NCI-H2171 treated with DMSO at 0.1 percent for 48 hours (cell line): ENCODE results near the gene GABARAP.

Source experiments
- DNase-seq: peaks from one replicate; lab custom pipeline; 2025; lab: John Stamatoyannopoulos, UW

Gene GABARAP

DNA sequence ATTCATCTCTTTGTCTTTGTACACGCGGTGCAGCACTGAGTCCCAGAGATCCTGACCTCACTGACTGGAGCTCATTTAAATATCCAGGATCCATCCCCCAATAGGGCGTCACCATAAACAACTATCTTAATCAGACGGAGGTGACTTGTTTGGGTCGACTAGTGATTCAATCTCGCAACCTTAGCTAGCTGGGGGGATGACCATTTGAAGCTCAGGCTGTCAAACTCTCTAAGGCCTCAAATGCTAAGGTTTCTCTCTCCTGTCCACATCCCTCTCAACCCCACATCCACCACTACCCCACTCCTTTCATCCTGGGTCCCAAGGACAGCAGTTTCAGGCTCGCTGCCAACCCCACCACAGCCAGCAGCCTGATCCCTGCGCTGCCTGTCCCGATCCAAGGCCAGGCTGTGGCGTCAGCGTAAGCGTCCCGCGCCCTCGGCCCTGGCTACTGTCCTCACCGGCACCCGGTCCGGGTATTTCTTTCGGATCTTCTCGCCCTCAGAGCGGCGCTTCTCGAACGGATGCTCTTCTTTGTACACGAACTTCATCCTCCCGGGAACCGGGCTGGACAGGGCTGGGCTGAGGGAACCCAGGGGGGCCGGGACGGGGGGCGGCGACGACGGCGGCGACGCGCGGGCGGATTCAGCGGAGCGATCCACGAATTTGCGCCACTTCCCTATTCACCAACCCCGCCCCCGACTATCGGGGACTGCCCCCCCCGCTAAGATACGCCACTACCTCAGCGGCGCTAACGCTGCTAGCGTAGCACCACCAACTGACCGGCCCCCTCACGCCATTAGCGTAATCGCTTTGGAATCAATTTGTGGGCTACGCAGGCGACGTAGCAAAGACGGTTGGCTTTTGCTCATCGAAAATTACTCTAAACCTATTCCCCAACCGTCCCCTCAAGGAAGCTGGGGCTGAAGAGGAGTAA, at the start of gene GABARAP:
Gene GABARAP, minus strand, starts transcription at position 667 of the 934 bp plus-strand sequence. Its CDS starts 119 bp downstream, at position 548.
- peak; percentile 83 for DNase-seq

DNA sequence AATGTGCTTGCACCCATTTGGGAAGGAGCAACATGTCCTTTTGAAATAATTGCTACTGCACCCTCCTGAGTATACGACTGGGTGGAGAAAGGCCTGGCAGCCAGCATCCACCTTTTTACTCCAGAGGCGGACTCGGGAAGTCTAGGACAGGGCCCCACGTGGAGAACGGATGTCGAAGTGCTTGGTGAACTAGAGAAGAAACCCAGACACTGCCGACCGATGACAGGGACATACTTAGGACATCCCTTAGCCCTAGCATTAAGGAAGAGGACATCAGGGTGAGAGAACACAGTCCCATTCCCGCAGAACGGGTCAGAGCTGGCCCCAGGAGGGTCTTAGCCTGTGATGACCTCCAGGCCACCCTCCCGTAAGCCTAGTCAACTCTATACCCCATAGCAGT, 48.4 kb upstream of the GABARAP start:
- no peak for DNase-seq

DNA sequence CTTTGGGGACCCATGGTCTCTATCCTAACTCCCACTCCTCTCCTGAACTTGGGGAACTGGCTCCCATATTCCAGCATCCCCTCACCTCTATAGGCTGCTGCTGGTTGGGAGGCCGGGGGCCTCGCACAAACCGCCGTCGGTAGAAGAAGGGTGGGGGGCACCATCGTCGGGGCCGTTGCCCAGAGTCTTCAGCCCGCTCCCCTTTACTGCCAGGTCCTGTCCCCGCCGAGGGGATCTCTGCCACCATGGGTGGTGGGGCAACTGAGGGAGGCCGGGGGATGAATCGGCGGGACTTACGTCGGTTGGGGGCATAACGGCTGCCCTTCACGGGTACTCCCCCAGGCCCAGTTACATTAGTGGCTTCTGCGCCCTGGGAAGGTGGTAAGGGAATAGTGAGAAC, 47.9 kb upstream of the GABARAP start:
- DNase-seq: no peak

DNA sequence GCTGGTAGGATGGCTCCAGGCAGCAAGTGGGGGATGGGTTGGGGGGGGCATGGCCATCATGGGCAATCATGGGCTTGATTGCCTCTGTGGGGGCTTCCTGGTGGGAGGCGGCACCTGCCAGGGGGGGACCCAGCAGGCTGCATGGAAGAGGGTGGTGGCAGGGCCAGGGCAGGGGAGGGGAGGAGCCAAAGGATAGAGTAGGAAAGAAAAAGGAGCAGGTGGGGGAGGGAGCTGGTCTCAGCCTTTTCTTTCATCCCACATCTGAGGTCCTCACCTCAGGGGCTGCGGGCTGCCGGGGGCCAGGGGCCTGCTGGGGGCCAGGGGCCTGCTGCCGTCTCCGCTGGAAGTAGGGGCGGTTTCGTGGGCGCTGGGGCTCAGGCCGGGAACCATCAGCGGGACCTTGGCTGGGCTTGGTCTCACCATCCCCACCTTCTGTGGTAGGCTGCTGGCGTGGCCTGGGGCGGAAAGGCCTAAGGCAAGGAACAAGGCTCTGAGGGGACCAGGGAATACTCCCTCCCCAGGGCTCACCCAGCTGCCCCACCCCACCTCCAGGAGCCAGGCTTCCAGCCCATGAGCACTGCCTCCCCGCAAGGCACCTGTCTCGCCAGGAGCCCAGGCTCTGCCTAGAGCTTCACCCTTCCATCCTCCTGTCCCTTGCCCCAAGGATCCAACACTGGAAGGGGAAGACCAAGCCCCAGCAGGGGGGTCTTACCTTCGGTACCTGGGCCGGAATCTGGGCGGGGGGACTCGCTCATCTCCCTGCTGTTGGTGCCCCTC, 47.2 kb upstream of the GABARAP start:
- no peak for DNase-seq

DNA sequence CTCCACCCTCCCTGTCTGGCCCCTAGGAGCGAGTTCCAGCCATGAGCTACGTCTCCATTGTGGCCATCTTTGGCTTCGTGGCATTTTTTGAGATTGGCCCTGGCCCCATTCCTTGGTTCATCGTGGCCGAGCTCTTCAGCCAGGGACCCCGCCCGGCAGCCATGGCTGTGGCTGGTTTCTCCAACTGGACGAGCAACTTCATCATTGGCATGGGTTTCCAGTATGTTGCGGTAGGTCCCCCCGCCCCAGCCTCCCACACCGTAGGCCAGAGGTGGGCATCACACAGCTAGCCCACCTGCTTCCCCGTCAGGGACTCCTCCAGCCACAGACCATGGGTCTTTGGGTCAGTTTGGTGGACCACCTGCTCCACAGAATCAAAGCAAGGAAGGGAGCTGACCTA, 43.4 kb upstream of the GABARAP start:
- DNase-seq: no peak

DNA sequence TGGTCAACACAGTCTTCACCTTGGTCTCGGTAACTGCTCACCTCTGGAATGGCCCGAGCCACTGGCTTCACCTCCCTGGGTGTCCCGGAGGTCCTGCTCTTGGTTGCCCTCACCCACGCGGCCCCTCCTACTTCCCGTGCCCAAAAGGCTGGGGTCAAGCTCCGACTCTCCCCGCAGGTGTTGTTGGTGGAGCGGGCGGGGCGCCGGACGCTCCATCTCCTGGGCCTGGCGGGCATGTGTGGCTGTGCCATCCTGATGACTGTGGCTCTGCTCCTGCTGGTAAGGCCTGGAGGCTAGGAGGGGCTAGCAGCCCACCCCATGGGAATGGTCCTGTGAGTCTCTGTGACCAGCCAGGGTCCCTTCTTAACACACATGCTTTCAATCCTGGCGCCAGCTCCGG, 42.7 kb upstream of the GABARAP start:
- DNase-seq: no peak

DNA sequence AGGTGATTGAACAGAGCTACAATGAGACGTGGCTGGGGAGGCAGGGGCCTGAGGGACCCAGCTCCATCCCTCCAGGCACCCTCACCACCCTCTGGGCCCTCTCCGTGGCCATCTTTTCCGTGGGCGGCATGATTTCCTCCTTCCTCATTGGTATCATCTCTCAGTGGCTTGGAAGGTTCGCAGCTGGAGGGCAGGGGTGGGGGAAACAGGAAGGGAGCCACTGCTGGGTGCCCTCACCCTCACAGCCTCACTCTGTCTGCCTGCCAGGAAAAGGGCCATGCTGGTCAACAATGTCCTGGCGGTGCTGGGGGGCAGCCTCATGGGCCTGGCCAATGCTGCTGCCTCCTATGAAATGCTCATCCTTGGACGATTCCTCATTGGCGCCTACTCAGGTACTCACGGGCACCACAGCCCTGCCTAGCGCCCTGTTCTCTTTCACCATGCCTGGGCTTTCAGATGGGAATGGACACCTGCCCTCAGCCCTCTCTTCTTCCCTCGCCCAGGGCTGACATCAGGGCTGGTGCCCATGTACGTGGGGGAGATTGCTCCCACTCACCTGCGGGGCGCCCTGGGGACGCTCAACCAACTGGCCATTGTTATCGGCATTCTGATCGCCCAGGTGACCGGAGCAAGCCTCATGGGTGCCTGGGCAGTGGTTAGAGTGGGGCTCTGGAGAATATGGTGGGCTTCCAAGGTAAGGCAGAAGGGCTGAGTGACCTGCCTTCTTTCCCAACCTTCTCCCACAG, 41.4 kb upstream of the GABARAP start:
- no peak for DNase-seq

DNA sequence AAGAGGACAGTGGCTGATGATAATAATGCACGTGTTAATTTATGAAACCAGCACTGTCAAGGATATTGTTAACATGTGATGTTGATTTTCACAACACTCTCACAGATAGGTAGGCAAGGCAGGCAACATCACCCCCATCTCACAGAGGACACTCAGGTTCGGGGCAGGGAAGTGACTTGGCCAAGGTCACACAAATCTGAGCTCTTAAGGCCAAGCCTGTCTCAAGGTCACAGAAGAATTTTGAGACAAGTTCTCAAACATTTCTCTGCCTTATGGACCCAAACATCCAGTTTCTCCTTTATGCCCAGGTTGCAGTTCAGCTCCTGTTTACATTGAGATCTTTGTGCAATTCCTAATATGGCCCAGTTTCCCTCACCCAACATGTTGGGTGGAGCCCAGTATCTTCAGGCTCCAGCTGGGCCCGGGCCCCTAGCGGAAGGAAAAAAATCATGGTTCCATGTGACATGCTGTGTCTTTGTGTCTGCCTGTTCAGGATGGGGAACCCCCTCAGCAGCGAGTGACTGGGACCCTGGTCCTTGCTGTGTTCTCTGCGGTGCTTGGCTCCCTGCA, 40.6 kb upstream of the GABARAP start:
- DNase-seq: no peak

DNA sequence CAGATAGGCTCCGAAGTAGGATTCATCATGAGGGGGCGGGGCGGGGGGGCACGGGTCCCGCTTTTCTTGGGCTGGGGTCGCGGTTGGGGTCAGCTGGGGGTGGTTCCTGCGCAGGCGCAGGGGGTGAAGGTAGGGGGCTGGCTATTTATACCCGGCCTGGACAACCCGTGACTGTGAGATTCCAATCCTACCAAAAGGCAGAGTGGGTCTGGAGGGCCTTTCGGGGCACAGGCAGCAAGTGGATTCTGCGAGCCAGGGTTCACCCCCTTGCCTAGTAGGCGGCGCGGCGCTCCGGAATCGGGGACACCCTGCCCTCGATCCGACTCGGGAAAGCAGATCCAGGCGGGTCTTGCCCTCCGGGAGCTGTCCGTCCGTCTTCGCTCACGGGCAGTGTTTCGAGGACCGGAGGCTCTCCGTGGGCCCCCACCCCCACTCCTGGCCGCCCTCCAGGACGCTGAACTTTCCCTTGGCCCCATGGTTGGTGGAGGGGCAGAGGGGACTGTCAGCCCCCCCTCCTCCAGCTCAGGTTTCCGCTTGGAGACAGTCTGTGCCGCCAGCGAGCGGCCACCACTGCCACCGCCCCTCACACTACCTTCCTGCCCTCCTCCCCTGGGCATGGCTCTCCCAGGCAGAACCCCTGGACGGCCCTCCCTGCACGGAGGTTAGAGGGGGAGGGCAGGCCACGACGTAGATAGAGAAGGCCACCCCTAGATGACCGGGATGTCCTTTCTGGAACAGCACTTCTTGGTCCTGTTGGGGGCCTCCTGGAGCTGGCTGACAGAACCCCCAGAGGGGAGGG, 39.9 kb upstream of the GABARAP start:
- no peak for DNase-seq

DNA sequence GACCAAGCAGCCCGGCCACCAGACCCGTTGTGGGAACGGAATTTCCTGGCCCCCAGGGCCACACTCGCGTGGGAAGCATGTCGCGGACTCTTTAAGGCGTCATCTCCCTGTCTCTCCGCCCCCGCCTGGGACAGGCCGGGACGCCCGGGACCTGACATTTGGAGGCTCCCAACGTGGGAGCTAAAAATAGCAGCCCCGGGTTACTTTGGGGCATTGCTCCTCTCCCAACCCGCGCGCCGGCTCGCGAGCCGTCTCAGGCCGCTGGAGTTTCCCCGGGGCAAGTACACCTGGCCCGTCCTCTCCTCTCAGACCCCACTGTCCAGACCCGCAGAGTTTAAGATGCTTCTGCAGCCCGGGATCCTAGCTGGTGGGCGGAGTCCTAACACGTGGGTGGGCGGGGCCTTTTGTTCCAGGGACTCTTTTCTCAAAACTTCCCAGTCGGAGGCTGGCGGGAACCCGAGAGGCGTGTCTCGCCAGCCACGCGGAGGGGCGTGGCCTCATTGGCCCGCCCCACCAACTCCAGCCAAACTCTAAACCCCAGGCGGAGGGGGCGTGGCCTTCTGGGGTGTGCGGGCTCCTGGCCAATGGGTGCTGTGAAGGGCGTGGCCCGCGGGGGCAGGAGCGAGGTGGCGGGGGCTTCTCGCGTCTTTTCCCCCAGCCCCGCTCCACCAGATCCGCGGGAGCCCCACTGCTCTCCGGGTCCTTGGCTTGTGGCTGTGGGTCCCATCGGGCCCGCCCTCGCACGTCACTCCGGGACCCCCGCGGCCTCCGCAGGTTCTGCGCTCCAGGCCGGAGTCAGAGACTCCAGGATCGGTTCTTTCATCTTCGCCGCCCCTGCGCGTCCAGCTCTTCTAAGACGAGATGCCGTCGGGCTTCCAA, 39.1 kb upstream of the GABARAP start, which contains the start of gene SLC2A4:
Gene SLC2A4, plus strand, starts transcription at position 645 of the 879 bp plus-strand sequence. Its CDS starts 217 bp downstream, at position 862.
- DNase-seq: peak; percentile 95

DNA sequence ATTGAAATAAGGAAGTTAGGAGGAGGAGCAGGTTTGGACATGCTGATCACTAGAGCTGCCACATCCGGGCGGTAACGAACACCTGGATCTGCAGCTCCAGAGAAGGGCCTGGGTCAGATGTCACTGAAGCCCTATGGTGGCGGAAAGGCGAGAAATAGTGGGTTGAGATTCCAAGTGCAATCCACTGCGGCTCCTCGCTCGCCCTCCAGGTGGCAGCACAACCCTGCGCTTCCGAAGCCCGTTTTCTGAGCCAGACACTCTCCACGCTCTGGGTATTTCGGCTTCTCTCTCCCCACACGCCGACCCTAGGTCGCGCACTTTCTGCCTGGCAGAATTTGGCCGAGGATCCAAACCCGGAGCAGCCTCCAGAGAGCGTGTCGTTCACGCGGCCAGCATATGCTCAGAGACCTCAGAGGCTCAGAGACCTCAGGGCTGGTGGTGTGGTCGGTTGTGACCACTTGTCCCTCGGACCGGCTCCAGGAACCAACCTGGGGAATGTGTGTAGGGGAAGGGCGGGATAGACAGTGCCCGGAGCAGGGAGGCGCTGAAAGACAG, 38.3 kb upstream of the GABARAP start:
- peak; percentile 92 for DNase-seq

DNA sequence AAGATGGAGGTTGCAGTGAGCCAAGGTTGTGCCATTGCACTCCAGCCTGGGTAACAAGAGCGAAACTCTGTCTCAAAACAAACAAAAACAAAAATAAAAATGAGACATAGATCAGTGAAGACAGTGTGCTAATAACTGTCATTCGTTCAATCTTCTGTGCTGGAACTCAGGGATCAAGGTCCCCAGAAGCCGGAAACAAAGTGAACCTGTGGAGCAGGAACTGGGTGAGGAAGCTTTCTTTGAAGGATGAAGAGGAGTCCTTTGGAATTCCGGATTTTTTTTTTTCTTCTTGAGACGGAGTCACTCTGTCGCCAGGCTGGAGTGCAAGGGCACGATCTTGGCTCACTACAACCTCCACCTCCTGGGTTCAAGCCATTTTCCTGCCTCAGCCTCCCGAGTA, 37.2 kb upstream of the GABARAP start:
- no peak for DNase-seq

DNA sequence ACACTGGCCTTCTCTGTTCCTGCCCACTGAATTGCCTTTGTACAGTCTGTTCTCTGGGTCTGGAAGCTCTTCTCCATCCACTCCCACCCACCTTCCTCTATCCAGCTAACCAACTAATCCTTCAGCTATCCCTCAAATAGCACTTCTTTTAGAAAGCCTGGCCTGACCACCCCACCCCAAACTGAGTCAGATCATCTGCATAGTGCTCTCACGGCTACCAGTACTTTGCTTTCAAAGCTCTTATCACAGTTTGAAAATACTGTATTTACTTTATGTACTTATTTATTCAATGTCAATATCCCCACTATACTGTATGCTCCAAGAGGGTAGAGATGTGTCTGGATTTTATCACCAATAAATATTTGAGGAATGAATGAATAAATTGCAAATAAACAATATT, 24.5 kb upstream of the GABARAP start:
- DNase-seq: no peak

DNA sequence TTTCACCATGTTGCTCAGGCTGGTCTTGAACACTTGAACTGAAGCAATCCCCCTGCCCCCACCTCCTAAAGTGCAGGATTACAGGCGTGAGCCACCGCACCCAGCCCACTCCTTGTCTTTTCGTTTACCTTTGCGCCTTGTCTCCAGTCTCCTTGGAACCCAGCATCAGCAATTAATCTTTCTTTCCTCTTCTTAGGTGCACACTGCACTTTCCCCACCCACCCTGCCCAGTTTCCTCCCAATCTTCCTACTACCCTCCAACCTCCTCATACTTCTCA, 21.5 kb upstream of the GABARAP start:
- no peak for DNase-seq

DNA sequence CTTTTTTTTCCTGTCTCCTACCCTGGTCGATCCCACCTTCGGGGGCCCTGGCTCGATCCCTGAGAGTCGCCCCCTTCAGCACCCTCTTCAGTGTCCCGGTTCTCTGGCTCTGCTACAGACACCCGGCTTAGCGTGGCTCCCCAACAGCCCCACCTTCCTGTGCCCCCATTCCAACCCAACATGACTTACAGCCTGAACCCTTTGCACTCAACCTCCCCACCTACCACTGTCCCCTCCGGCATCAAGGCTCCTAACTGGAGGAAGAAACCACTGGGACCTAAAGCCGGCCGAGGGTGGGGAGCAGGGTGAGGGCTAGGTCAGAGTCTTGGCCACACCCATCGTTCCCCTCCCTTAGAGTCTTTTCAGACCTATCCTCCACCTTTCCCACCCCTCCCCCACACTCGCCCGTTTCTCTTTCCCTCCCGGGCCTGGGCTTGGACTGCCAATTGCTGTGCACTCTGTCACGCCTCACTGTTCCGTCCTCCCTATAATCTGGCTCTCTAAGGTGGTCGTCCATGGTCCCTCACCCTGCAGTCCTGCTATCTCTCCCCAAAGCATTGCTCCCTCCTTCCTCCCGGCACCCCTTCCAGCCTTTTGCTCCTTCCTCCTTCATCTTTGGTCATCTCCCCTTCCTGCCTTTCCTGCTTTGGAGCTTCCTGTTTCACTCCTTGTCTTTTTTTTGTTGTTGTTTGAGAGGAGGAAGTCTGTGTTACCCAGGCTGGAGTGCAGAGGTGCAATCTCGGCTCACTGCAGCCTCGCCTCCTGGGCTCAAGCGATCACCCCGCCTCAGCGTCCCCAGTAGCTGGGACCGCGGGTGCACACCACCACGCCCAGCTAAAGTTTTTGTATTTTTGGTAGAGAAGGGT, 20.9 kb upstream of the GABARAP start:
- peak; percentile 16 for DNase-seq

DNA sequence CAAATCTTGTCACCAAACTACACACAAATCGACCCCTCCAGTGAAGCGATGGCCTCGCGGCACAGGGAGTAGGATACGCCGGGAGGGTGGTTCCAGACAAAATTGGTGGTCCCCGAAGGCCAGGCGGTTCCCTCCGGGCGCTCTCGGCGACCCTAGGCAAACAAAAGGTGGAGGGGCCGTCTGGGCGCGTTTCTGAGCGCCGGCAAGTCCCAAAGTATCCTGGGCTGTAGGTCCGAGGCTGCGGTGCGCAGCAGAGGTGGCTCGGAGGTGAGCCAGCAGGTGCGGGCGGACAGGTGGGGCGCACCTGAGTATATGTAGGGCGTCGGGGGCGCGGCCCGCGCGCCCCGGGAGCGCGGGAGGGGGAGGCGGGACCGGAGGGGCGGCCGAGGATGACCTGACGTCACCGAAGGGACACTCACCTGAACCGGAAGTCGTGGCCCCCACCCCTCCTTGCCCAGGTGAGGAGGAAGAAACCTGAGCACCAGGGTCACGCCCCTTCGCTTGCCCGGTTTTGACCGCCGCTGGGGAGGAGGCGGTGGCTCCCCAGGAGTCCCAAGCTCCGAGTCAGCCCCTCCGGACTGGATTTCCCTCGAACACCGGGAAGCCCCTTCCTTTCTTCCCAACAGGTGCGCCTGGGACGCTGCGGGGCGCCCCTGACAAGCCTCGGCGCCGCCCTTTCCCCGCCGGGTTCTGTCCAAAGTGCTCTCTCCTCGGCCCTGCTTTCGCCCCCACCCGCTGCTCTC, 20.1 kb upstream of the GABARAP start, which contains the start of gene CLDN7:
Gene CLDN7, minus strand, starts transcription at position 287 of the 743 bp plus-strand sequence. CDS start 435 bp downstream, outside the sequence.
- DNase-seq: peak; percentile 73

DNA sequence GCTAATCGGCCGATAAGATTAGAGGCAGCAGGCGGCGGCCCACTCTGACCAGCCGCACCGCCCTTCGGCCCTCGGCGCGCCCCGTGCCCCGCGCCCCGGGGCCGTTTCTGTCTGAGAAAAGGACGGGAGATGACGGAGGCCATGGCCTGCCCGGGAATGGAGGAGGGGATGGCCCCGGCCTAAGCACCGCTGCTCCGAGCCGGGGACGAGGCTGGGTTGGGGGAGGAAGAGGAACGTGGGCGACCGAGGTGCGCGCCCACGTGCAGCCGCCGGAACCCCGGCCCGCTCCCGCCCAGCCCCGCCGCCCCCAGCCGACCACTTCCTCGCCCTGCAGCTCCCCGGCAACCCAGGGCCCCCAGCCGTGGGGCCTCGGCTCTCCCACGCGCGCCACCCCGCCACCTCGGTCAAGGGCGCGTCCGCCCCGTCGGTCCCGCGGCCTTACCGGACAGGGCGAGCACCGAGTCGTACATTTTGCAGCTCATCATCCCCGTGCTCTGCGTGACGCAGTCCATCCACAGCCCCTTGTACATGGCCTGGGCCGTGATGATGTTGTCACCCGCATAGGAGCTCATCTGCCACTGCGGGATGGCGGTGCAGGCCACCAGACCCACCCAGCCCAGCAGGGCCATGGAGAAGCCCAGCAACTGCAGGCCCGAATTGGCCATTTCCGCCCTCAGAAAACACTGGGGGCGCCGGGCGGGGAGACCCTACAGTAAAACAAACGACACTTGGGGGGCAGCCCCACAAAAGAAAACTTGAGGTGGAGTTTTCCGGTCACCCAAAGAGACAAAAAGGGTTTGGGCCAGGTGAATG, 19.3 kb upstream of the GABARAP start:
- no peak for DNase-seq
